MM.1S (cell line): ENCODE data around the gene CCN2.

Source experiments
- DNase-seq: peaks from one replicate; pipeline ENCODE4 v3.0.0-alpha.2; 2015
- H2AFZ ChIP-seq: fragments of 300-600 bp; sonication (generic); 2 replicates; pipeline ENCODE4 v1.6.0; 2016; ENCODE audit warnings: antibody characterized with exemption, low read length
- H3F3A ChIP-seq: fragments of 300-600 bp; sonication (generic); 2 replicates; pipeline ENCODE4 v1.6.1; 2016; ENCODE audit warnings: mild to moderate bottlenecking, antibody characterized with exemption, low read length, moderate library complexity, mixed read lengths; ENCODE audit not compliant: insufficient read depth
- H3K27ac ChIP-seq: fragments of 300-600 bp; sonication (generic); 2 replicates; pipeline ENCODE4 v1.5.1; 2016; ENCODE audit warnings: mild to moderate bottlenecking, low read length
- H3K27me3 ChIP-seq: fragments of 300-600 bp; sonication (generic); replicated peaks from 2 replicates; pipeline ENCODE4 v1.6.0; 2016; ENCODE audit warnings: low read length; ENCODE audit not compliant: insufficient read depth
- H3K36me3 ChIP-seq: fragments of 300-600 bp; sonication (generic); replicated peaks from 2 replicates; pipeline ENCODE4 v1.6.1; 2016; ENCODE audit warnings: mild to moderate bottlenecking, low read length, mixed read lengths; ENCODE audit not compliant: insufficient read depth
- H3K4me1 ChIP-seq: fragments of 300-600 bp; sonication (generic); 2 replicates; pipeline ENCODE4 v1.6.1; 2016; ENCODE audit warnings: low read length, mixed read lengths
- H3K4me2 ChIP-seq: fragments of 300-600 bp; sonication (generic); 2 replicates; pipeline ENCODE4 v1.6.0; 2016; ENCODE audit warnings: low read depth, low read length
- H3K4me3 ChIP-seq: fragments of 300-600 bp; sonication (generic); 2 replicates; pipeline ENCODE4 v1.5.1; 2016; ENCODE audit warnings: low read length, mixed read lengths
- H3K79me2 ChIP-seq: fragments of 300-600 bp; sonication (generic); 2 replicates; pipeline ENCODE4 v1.6.1; 2016; ENCODE audit warnings: mixed run types, low read length, mixed read lengths
- H3K9ac ChIP-seq: fragments of 300-600 bp; sonication (generic); 2 replicates; pipeline ENCODE4 v1.6.1; 2016; ENCODE audit warnings: low read length, mixed read lengths
- H3K9me2 ChIP-seq: fragments of 300-600 bp; sonication (generic); replicated peaks from 2 replicates; pipeline ENCODE4 v1.6.1; 2016; ENCODE audit warnings: mild to moderate bottlenecking, low read length, mixed read lengths; ENCODE audit not compliant: insufficient read depth
- H3K9me3 ChIP-seq: fragments of 300-600 bp; sonication (generic); replicated peaks from 2 replicates; pipeline ENCODE4 v1.6.1; 2016; ENCODE audit warnings: mild to moderate bottlenecking, low read length, mixed read lengths; ENCODE audit not compliant: insufficient read depth
- H4K20me1 ChIP-seq: fragments of 300-600 bp; sonication (generic); 2 replicates; pipeline ENCODE4 v1.6.1; 2016; ENCODE audit warnings: mild to moderate bottlenecking, low read length, moderate library complexity, mixed read lengths; ENCODE audit not compliant: insufficient read depth
- EZH2 ChIP-seq: fragments of 300-600 bp; sonication (generic); optimal IDR thresholded peaks from 2 replicates; pipeline ENCODE3; 2017; ENCODE audit warnings: low read depth, mild to moderate bottlenecking, antibody characterized with exemption, low read length, mixed read lengths
- EZH2phosphoT487 ChIP-seq: fragments of 300-600 bp; sonication (generic); IDR thresholded peaks from 2 replicates; pipeline ENCODE4 v1.6.1; 2018; ENCODE audit warnings: antibody characterized with exemption, low read length
- TF ChIP-seq, protein P1 (sequence below): fragments of 300-600 bp; sonication (generic); IDR thresholded peaks from 2 replicates; pipeline ENCODE4 v1.5.1; 2016; ENCODE audit warnings: antibody characterized with exemption, low read length, mixed read lengths

The CCN2 gene

DNA sequence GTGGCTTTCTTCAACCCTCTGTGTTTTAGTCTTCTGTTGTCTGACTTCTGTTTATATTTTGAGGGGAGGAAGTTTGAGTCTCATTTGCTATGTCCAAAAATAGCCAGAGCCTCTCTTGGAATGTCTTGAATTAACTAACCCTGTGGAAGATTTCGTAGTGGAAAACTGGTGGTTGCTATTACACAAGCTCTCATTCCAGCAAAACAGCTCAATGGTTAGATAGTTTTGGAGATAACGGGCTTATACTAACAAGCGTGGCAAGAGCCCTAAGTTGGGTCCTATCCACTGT is 1.6 kb downstream of the CCN2 start:
- no peaks in the 10 kb centered on the region for H3K36me3 ChIP-seq
- no peak overlapping the region for H2AFZ ChIP-seq
- DNase-seq: no peak
- H3K9me2 ChIP-seq: no peaks in the 10 kb centered on the region
- H3F3A ChIP-seq: peaks cover 8% of the 10 kb centered on the region; the same call in 1 of the 2 replicates
- no peaks in the 10 kb centered on the region; the same call in 1 of the 2 replicates for H3K27me3 ChIP-seq
- H3K9me3 ChIP-seq: no peaks in the 10 kb centered on the region
- TF ChIP-seq EZH2 (no peak), EZH2phosphoT487 (no peak)
- TF ChIP-seq, protein P1, sequence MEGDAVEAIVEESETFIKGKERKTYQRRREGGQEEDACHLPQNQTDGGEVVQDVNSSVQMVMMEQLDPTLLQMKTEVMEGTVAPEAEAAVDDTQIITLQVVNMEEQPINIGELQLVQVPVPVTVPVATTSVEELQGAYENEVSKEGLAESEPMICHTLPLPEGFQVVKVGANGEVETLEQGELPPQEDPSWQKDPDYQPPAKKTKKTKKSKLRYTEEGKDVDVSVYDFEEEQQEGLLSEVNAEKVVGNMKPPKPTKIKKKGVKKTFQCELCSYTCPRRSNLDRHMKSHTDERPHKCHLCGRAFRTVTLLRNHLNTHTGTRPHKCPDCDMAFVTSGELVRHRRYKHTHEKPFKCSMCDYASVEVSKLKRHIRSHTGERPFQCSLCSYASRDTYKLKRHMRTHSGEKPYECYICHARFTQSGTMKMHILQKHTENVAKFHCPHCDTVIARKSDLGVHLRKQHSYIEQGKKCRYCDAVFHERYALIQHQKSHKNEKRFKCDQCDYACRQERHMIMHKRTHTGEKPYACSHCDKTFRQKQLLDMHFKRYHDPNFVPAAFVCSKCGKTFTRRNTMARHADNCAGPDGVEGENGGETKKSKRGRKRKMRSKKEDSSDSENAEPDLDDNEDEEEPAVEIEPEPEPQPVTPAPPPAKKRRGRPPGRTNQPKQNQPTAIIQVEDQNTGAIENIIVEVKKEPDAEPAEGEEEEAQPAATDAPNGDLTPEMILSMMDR: no peak
- no peaks in the 10 kb centered on the region for H4K20me1 ChIP-seq
- H3K79me2 ChIP-seq: no peaks in the 10 kb centered on the region
- H3K9ac ChIP-seq: no peak overlapping the region
- H3K4me1 ChIP-seq: peaks cover 24% of the 10 kb centered on the region
- H3K4me3 ChIP-seq: no peak overlapping the region
- no peak overlapping the region for H3K4me2 ChIP-seq
- H3K27ac ChIP-seq: no peak overlapping the region

DNA sequence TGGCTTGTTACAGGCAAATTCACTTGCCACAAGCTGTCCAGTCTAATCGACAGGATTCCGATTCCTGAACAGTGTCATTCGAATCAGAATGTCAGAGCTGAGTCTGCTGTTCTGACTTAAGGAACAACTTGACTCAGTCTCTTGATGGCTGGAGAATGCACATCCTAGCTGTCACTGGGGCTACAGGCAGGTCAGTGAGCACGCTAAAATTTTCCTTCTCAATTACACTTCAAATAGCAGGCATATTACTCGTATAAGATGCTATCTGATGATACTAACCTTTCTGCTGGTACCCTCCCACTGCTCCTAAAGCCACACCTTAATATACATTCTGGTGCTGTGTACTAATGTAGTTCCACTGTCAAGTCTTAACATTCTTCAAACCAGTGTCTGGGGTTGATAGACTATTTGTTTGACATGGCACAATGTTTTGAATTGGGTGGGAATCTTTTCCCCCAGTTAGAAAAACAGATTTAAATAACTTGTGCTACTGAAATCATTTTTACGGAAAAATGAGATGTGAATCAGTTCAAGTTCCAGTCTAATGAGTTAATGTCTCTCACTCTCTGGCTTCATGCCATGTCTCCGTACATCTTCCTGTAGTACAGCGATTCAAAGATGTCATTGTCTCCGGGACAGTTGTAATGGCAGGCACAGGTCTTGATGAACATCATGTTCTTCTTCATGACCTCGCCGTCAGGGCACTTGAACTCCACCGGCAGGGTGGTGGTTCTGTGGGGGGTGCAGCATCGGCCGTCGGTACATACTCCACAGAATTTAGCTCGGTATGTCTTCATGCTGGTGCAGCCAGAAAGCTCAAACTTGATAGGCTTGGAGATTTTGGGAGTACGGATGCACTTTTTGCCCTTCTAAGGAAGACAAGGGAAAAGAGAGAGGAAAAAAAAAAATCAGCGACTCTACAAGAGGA is 2.2 kb downstream of the CCN2 start:
- H3K27me3 ChIP-seq: no peaks in the 10 kb centered on the region; the same call in 1 of the 2 replicates
- no peak for TF ChIP-seq EZH2
- TF ChIP-seq, protein P1: no peak
- TF ChIP-seq EZH2phosphoT487: no peak
- no peaks in the 10 kb centered on the region for H3K36me3 ChIP-seq
- no peak overlapping the region for H3K9ac ChIP-seq
- DNase-seq: no peak
- H4K20me1 ChIP-seq: no peaks in the 10 kb centered on the region
- no peak overlapping the region for H3K4me2 ChIP-seq
- H3K9me2 ChIP-seq: no peaks in the 10 kb centered on the region
- H3K9me3 ChIP-seq: no peaks in the 10 kb centered on the region
- no peak overlapping the region for H3K27ac ChIP-seq
- peaks cover 24% of the 10 kb centered on the region for H3K4me1 ChIP-seq
- H3F3A ChIP-seq: peaks cover 8% of the 10 kb centered on the region; the same call in 1 of the 2 replicates
- no peaks in the 10 kb centered on the region for H3K79me2 ChIP-seq
- no peak overlapping the region for H3K4me3 ChIP-seq
- H2AFZ ChIP-seq: no peak overlapping the region

DNA sequence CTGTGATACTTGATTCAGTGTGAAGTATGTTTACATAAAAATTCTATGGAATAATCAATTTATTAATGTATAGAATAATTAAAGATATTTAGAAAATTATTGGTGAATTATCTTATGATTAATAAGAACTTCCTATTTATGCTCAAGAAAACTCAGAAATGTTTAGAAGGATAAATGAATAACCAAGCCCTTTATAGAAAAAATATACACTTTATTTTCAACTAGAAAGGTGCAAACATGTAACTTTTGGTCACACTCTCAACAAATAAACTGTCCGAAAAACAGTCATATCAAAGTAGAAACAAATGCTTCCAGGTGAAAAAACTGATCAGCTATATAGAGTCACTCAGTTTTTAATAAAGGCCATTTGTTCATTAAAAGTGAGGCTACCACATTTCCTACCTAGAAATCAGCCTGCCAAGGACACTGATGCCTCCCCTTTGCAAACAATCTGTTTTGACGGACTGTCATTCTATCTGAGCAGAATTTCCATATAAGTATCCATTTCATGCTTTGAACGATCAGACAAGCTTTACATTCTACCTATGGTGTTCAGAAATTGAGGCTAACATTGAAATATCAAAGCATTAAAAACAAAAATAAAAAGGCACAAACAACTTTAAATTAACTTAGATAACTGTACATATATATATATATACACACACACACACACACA is 3.0 kb downstream of the CCN2 start:
- H3K4me1 ChIP-seq: peaks cover 24% of the 10 kb centered on the region
- no peak overlapping the region for H3K4me2 ChIP-seq

More for the DNA sequence above, 3.0 kb downstream of the CCN2 start:
- no peak overlapping the region for H3K4me3 ChIP-seq
- no peak overlapping the region for H2AFZ ChIP-seq
- H3K9me2 ChIP-seq: no peaks in the 10 kb centered on the region
- no peaks in the 10 kb centered on the region for H3K79me2 ChIP-seq
- H3K27ac ChIP-seq: no peak overlapping the region
- H4K20me1 ChIP-seq: no peaks in the 10 kb centered on the region
- H3K36me3 ChIP-seq: no peaks in the 10 kb centered on the region
- DNase-seq: no peak
- H3F3A ChIP-seq: peaks cover 8% of the 10 kb centered on the region; the same call in 1 of the 2 replicates
- no peaks in the 10 kb centered on the region for H3K9me3 ChIP-seq
- no peaks in the 10 kb centered on the region; the same call in 1 of the 2 replicates for H3K27me3 ChIP-seq
- TF ChIP-seq, protein P1: no peak
- no peak for TF ChIP-seq EZH2phosphoT487
- TF ChIP-seq EZH2: no peak
- no peak overlapping the region for H3K9ac ChIP-seq
